ENCODE measurements around the gene AGGF1.
"Not testable (repeated sequence)": the region's sequence is repeated elsewhere in the genome, so short reads cannot be mapped to it uniquely, and the experiment has no call there.

Gene AGGF1

GRCh38 chr5:77030097-77031071 is at the start of gene AGGF1:
Gene AGGF1, plus strand, starts transcription at chr5:77030404. Its CDS starts 363 bp downstream, at chr5:77030767.
- peak; percentile 93 for DNase-seq

DNA sequence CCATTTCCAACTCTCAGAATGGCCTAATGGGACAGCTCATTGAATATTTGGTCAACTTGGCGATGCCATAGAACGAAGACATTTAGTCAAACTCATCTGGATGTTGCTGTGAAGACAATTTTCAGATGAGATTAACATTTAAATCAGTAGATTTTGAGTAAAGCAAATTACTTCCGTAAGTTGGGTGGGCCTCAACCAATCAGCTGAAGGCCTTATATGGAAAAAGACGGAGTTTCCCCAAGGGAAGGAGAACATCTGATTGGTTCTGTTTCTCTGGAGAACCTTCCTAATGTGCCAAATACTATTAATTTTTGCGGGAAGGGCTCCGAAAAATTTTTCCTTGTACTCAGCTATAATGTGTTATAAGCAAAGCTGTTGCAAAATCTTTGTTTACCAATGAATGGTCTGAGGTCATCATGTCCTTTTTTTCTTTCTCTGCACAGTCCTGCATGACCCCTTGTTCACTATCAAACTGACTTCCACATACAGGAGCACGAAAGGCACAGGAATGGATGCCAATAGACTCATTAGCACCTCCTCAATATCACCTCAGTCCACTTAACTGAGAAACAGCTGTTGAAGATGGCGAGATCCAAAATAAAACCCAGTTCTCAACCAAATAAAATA is 49.6 kb upstream of the AGGF1 start:
- no peak for DNase-seq

GRCh38 chr5:76982450-76982849 is 47.8 kb upstream of the AGGF1 start:
- no peak for DNase-seq

GRCh38 chr5:76983468-76983867 is 46.7 kb upstream of the AGGF1 start:
- DNase-seq, result no peak

- no peak for DNase-seq
Measured at GRCh38 chr5:76986825-76987526, 43.2 kb upstream of the AGGF1 start.

DNA sequence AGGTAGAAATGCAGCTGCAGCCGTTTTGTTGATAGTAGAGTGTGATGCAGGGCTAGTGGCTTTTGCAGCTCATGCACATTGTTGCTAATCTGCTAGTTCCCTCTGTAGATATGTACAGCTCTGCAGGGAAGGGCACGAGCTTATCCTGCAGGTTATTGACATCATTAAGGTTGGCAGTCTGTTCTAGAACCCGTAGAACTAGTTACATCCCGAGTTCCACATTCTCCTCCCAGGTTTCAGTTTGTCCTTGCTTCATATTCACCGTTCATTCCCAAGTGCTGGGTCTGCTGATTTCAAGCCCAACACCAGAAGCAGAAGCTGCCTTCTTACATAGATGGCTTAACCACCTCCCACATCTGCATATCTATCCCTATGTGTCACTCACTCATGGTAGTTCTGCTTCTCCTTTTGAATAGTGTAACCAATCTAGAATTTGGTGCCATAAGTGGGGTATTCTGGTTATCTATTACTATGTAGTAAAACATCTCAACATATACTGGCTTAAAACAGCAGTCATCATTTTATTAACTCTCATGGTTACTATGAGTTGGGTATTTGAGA is 39.2 kb upstream of the AGGF1 start:
- peak; percentile 78 for DNase-seq

GRCh38 chr5:76993436-76993835 is 36.8 kb upstream of the AGGF1 start:
- not testable (repeated sequence) for DNase-seq

GRCh38 chr5:76994337-76994736 is 35.9 kb upstream of the AGGF1 start:
- DNase-seq, result no peak

DNA sequence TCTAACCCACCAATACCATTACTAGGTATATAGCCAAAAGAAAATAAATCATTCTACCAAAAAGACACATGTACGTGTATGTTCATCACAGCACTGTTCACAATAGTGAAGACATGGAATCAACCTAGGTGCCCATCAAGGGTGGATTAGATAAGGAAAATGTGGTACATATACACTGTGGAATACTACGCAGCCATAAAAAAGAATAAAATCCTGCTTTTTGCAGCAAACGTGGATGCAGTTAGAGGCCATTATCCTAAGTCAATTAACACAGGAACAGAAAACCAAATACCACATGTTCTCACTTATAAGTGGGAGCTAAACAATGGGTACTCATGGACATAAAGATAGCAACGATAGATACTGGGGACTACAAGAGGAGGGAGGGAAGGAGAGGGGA is 32.0 kb upstream of the AGGF1 start:
- not testable (repeated sequence) for DNase-seq

GRCh38 chr5:76999451-76999850 is 30.8 kb upstream of the AGGF1 start:
- peak; percentile 84 for DNase-seq

DNA sequence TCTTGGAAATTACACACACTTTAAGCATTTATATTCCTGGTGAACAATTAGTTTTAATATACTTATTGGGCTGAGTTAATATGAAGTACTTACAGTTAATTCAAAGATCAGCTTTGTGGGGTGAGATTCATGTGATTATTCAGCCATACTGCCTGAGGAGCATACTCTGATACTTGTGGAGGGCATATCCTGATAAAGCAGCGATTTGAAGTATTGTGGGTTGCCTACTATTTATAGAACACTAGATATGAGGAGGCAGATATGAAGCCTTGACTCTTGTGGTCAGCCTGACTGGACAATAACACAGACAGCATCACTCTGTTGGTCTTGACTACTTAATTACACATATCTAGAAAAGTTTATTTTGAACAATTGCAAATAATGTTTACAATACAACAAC is 27.0 kb upstream of the AGGF1 start:
- DNase-seq, result no peak

GRCh38 chr5:77006124-77006523 is 24.1 kb upstream of the AGGF1 start:
- no peak for DNase-seq

- DNase-seq, result no peak
Measured at GRCh38 chr5:77008413-77008812, 21.8 kb upstream of the AGGF1 start.

DNA sequence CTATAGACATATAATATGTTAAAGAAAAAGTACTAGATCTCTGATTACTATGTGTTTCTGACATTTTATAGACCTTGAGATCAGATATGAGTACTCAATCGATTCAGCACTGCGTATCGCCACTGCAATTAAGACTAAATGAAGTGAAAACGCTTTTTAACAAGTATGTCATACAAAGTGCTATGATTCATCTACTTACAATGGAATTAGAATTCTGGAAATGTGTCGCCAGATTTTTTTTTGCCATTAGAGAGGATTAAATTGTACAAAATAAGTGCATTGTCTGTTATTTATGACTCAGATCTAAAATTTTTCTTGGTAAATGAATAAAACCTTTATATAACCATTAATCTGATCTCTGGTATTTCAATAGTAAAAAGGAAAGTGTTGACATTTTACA is 20.0 kb upstream of the AGGF1 start:
- DNase-seq, result no peak

DNA sequence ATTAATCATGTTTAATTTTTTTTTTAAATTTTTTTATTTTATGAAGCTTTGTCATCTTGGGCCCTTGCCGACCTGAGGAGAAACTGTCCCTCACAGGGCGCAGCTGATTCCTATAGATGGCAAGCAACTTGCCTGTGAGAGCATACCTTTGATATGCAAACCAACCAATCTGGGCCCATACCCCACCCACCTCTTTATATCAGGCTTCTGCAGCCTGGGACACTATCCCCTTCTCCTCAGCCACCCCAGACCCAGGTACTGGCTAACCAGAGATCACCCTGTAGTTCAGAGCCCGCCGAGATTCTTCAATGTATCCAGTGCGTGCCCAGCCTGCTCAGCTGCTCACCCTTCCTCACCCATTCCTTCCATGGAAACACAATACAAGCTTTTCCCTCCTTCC is 18.7 kb upstream of the AGGF1 start:
- no peak for DNase-seq

DNA sequence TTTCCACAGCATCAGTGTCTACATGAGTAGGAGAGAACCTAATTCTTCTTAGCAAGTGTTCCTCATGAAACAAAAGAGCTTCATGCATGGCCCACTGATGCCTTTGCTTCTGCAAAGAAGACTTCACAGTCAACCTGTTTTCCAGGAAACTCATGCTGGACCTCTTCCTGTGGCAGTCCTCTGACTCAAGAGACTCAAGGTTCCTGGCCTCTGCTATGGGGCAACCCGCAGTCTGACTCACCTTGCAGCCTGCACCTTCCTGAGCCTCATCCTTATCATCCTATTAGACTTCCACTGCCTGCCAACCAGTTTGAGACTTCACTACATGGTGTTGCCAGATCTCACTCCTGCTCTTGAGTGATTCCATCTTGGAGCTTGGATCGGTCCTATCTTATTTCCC is 17.6 kb upstream of the AGGF1 start:
- DNase-seq, result no peak

- DNase-seq, result peak; percentile 68
Measured at GRCh38 chr5:77015938-77016569, 14.2 kb upstream of the AGGF1 start.

DNA sequence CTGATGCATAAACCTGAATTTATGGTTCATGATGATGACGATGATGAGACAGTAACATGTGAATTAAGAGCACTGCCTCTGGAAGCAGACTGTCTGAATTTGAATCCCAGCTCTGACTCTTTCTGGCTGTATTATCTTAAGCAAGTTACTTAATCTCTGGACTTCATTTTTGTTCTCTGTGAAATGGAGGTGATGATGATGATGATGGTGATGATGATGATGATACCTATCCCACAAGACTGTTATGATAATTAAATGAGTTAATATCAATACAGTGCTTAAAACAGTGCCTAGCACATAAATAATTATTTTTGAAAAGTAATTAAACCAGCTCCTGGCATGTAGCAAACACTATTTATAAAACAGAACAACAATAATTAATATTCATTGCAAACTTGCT is 13.2 kb upstream of the AGGF1 start:
- DNase-seq, result no peak

GRCh38 chr5:77017668-77018067 is 12.5 kb upstream of the AGGF1 start:
- DNase-seq, result no peak

- no peak for DNase-seq
Measured at GRCh38 chr5:77022511-77023417, 7.4 kb upstream of the AGGF1 start.

DNA sequence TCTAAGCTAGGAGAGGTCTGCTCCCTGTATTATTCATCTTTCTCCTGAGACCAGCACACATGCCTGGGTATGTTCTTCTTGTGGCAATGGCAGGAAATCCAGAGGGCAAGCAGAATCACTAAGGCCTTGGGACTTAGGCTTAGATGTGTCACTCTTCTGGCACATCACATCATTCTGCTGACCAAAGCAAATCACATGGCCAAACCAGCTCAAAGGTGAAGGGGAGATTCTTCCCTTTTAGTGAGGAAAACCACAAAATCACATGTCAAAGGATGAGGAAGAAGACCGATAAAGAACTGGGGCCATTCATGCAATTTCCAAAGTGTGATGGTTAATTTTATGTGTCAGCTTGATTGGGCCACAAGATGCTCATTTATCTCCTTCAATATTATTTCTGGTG is 5.7 kb upstream of the AGGF1 start:
- peak; percentile 68 for DNase-seq

Data from inflammatory macrophage treated with lipopolysaccharide for 4 hours (primary cell).